HK-2 (cell line): ENCODE results near the gene NFKBIL1.

Experiments
- DNase-seq: peaks from one replicate; pipeline ENCODE4 v3.0.0-alpha.2; 2018; ENCODE audit not compliant: unreplicated experiment

NFKBIL1 gene

GRCh38 chr6:31559958-31560696 is 12.7 kb downstream of the NFKBIL1 start:
- DNase-seq: peak; percentile 86

GRCh38 chr6:31560697-31561058 is 13.3 kb downstream of the NFKBIL1 start:
- DNase-seq: no peak

GRCh38 chr6:31567531-31568370 is 20.3 kb downstream of the NFKBIL1 start:
- no peak for DNase-seq

GRCh38 chr6:31568537-31568961 is 21.1 kb downstream of the NFKBIL1 start:
- DNase-seq: no peak

GRCh38 chr6:31569861-31570536 is 22.6 kb downstream of the NFKBIL1 start:
- no peak for DNase-seq

GRCh38 chr6:31572041-31572911 is 24.9 kb downstream of the NFKBIL1 start, which contains the start of gene LTA:
Gene LTA (plus strand): TSS chr6:31572289. CDS start chr6:31572743, 454 bp downstream.
- DNase-seq: no peak

GRCh38 chr6:31573239-31574105 is 26.1 kb downstream of the NFKBIL1 start:
- DNase-seq: no peak

- DNase-seq: no peak
Measured at GRCh38 chr6:31574106-31575061, 27.0 kb downstream of the NFKBIL1 start.

- no peak for DNase-seq
Measured at GRCh38 chr6:31575335-31575901, 28.0 kb downstream of the NFKBIL1 start, which contains the start of gene TNF. Gene TNF (plus strand): TSS chr6:31575565. CDS start chr6:31575742, 177 bp downstream.

GRCh38 chr6:31575952-31576685 is 28.7 kb downstream of the NFKBIL1 start:
- no peak for DNase-seq

- no peak for DNase-seq
Measured at GRCh38 chr6:31576897-31577578, 29.6 kb downstream of the NFKBIL1 start.

- DNase-seq: no peak
Measured at GRCh38 chr6:31577579-31577966, 30.2 kb downstream of the NFKBIL1 start.

GRCh38 chr6:31578184-31579118 is 31.0 kb downstream of the NFKBIL1 start:
- peak; percentile 73 for DNase-seq

- DNase-seq: no peak
Measured at GRCh38 chr6:31579119-31579505, 31.7 kb downstream of the NFKBIL1 start.

- no peak for DNase-seq
Measured at GRCh38 chr6:31579546-31580437, 32.4 kb downstream of the NFKBIL1 start.

- no peak for DNase-seq
Measured at GRCh38 chr6:31580438-31580740, 33.0 kb downstream of the NFKBIL1 start.
